ENCODE measurements around the gene DLG2. TPM values are rescaled to one million over a fixed set of nuclear protein-coding genes. Genes with fewer than 3 reads are reported as not detected.

The DLG2 gene
- total and polyA plus RNA-seq, 2 donors (not counting 3 experiments of a cell fraction or from before 2014, with no cell fraction given), result 0.15 to 1.1 TPM

DNA sequence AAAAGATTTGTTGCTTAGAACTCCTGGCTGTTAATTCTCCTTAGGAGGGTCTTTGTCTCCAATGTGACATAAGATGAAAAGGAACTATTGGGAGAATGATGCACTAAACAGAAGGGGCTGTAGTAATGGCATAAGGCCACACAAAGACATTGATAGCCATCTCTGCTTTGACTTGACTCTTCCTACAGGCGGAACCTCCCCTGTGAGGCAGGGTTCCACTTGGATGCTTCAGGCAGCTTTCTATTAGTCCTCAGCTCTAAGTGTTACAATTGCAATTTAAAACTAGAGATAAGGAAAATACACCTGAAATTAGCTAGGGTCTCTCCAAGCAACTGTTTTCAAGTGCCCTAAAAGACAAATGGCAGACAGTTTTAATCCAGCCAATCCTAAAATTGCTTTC lies 1949.4 kb downstream of the DLG2 start:
- H3K9me1 ChIP-seq (replicated peaks; ENCODE audit: control insufficient read depth, extremely low read depth, insufficient read depth, low read length), result no peaks in the 10 kb centered on the region
- DNase-seq (ENCODE audit: low read depth, low spot score) (no peak), FAIRE-seq (no peak)
- BruUV-seq (replicated peaks), result no TSS peak
- no peaks in the 10 kb centered on the region for H4K20me1 ChIP-seq (replicated peaks; ENCODE audit: control insufficient read depth, extremely low read depth, insufficient read depth, low read length)
- no peaks in the 10 kb centered on the region for H3K79me2 ChIP-seq (ENCODE audit: control insufficient read depth, insufficient read depth, low read length)
- dilution Hi-C loops (cut with MboI; ENCODE audit: extremely low pct_ligation_motif_present, low sequenced_read_pairs) (no loop called here), intact Hi-C loops (cut with micrococcal nuclease) (no loop called here)
- H3K36me3 ChIP-seq (ENCODE audit: control insufficient read depth in 2 of 2, extremely low read depth in 1 of 2, insufficient read depth in 2 of 2, low read length in 2 of 2), result no peaks in the 10 kb centered on the region
- H3K4me1 ChIP-seq (ENCODE audit: control insufficient read depth, extremely low read depth, insufficient read depth, low read length), result no peaks in the 10 kb centered on the region
- H3K9ac ChIP-seq (replicated peaks; ENCODE audit: extremely low read depth, insufficient read depth, low read length), result no peak overlapping the region
- H3K27me3 ChIP-seq (ENCODE audit: control insufficient read depth in 2 of 2, insufficient read depth in 2 of 2, low read length in 2 of 2), result no peaks in the 10 kb centered on the region
- H2AFZ ChIP-seq (ENCODE audit: low read depth, low read length), result no peak overlapping the region
- no peaks in the 10 kb centered on the region for H3K9me3 ChIP-seq (replicated peaks; ENCODE audit: control insufficient read depth, insufficient read depth, low read length)
- ChIA-PET POLR2A (no interaction called here), CTCF (no interaction called here)
- H3K27ac ChIP-seq (ENCODE audit: insufficient read depth, low read depth, low read length), result no peak overlapping the region
- no peak overlapping the region for H3K4me2 ChIP-seq (ENCODE audit: insufficient read depth, low read length)
- no peak for TF ChIP-seq POLR2AphosphoS5 (IDR thresholded peaks at IDR 0.05; ENCODE audit: insufficient read depth, low read depth, low read length)
- no peak for TF ChIP-seq POLR2A (IDR thresholded peaks at IDR 0.05; ENCODE audit: low read depth, low read length)
- no peak for TF ChIP-seq GATA2 (IDR thresholded peaks at IDR 0.05; ENCODE audit: insufficient read depth, insufficient read length, low read depth, low read length)
- TF ChIP-seq FOS (IDR thresholded peaks at IDR 0.05; ENCODE audit: borderline replicate concordance, insufficient read depth, low read length), result no peak
- TF ChIP-seq, protein P1, sequence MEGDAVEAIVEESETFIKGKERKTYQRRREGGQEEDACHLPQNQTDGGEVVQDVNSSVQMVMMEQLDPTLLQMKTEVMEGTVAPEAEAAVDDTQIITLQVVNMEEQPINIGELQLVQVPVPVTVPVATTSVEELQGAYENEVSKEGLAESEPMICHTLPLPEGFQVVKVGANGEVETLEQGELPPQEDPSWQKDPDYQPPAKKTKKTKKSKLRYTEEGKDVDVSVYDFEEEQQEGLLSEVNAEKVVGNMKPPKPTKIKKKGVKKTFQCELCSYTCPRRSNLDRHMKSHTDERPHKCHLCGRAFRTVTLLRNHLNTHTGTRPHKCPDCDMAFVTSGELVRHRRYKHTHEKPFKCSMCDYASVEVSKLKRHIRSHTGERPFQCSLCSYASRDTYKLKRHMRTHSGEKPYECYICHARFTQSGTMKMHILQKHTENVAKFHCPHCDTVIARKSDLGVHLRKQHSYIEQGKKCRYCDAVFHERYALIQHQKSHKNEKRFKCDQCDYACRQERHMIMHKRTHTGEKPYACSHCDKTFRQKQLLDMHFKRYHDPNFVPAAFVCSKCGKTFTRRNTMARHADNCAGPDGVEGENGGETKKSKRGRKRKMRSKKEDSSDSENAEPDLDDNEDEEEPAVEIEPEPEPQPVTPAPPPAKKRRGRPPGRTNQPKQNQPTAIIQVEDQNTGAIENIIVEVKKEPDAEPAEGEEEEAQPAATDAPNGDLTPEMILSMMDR (IDR thresholded peaks at IDR 0.05; ENCODE audit: extremely low read depth in 1 of 2, insufficient read depth in 1 of 2, low read depth in 1 of 2, low read length in 2 of 2), result no peak
- TF ChIP-seq, protein P2, sequence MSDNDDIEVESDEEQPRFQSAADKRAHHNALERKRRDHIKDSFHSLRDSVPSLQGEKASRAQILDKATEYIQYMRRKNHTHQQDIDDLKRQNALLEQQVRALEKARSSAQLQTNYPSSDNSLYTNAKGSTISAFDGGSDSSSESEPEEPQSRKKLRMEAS (IDR thresholded peaks at IDR 0.05; ENCODE audit: insufficient read depth, insufficient read length), result no peak
- TF ChIP-seq JUN (IDR thresholded peaks at IDR 0.05; ENCODE audit: borderline replicate concordance, insufficient read depth, insufficient read length, low read depth), result no peak
- TF ChIP-seq EZH2 (IDR thresholded peaks at IDR 0.05; ENCODE audit: borderline replicate concordance, low read depth, low read length, severe bottlenecking), result no peak
- TF ChIP-seq MYC (IDR thresholded peaks at IDR 0.05; ENCODE audit: low read depth, low read length), result no peak
- no peak overlapping the region for H3K4me3 ChIP-seq (replicated peaks in 1 of 3; ENCODE audit: insufficient read depth in 1 of 3, low read depth in 1 of 3, low read length in 3 of 3)
